ENCODE data around the gene TLK2.

The TLK2 gene

DNA sequence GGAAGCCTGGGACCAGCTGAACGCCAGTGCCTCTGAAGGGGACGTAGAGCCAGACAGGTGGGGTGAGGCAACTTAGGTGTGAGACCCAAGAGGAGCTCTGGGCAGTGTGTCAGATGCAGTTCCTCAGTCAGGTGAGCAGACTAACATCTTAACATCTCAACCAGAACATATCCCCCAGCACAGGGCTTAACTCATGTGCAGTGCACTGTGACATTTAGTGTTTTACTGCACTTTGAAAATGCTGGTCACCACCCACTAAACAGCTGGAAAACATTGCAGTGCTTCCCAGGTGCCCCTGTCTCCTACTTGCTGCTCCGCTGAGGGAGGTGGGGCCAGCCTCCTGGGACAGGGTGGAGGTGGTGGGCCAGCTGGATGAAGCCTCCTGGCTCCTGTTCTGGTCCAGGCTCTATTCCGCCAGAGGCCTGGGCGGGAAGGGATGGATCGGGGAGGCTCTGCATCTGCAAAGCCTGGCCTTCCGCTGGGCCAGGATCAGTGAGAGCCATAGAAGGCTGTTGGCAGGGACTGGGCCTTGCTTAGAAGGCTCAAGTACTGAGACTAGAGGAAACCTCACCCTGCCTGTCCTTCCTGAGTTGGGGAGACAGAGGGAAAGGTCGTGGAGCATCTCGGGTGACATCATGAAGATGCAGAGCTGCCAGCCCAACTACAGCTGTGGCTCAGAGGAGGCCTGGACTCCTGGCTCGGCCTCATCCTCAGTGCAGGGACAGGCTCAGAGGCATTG is 141.0 kb downstream of the TLK2 start:
- peaks cover 6 to 37% (median 12%) of the 10 kb centered on the region in 3 donors for H3K36me3 ChIP-seq
- no peaks in the 10 kb centered on the region for H3K9me3 ChIP-seq
- DNase-seq: no peak
- no peaks in the 10 kb centered on the region for H3K27me3 ChIP-seq
- no peak overlapping the region for H3K4me3 ChIP-seq
- H3K4me1 ChIP-seq: no peaks in the 10 kb centered on the region
- intact Hi-C loops (cut with DNase I; ENCODE audit: low total_unique reads): no loop called here
- no peak overlapping the region for H3K27ac ChIP-seq
- TF ChIP-seq, protein P1, sequence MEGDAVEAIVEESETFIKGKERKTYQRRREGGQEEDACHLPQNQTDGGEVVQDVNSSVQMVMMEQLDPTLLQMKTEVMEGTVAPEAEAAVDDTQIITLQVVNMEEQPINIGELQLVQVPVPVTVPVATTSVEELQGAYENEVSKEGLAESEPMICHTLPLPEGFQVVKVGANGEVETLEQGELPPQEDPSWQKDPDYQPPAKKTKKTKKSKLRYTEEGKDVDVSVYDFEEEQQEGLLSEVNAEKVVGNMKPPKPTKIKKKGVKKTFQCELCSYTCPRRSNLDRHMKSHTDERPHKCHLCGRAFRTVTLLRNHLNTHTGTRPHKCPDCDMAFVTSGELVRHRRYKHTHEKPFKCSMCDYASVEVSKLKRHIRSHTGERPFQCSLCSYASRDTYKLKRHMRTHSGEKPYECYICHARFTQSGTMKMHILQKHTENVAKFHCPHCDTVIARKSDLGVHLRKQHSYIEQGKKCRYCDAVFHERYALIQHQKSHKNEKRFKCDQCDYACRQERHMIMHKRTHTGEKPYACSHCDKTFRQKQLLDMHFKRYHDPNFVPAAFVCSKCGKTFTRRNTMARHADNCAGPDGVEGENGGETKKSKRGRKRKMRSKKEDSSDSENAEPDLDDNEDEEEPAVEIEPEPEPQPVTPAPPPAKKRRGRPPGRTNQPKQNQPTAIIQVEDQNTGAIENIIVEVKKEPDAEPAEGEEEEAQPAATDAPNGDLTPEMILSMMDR (IDR thresholded peaks at IDR 0.05): no peak

DNA sequence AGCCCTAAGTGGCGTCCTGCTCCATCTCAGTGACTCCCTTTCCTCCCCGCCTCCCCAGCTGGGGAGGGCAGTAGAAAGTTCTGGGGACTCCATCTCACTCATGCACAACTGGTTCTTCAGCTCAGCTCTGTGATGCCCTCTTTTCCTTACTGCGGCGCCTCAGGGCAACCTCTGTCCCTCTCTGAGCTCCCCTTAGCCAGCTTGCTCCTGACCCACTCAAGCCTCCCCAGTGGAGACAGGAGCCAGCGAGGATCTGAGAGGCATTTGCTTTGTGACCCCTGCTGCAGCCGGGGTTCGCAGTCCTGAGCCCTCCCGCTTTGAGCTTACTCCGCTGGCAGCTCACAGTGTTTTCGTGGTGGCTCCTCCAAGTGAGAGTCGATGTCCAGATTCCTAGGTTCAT is 142.6 kb downstream of the TLK2 start:
- Histone ChIP-seq H3K36me3 (peaks cover 0 to 21% (median 0%) of the 10 kb centered on the region in 3 donors), H3K27ac (no peak overlapping the region), H3K27me3 (no peaks in the 10 kb centered on the region), H3K9me3 (no peaks in the 10 kb centered on the region), H3K4me3 (no peak overlapping the region), H3K4me1 (peaks cover 0 to 4% (median 0%) of the 10 kb centered on the region in 4 donors)
- no peak for DNase-seq
- TF ChIP-seq, protein P1 (IDR thresholded peaks at IDR 0.05): no peak
- intact Hi-C loops (cut with DNase I; ENCODE audit: low total_unique reads): no loop called here

DNA sequence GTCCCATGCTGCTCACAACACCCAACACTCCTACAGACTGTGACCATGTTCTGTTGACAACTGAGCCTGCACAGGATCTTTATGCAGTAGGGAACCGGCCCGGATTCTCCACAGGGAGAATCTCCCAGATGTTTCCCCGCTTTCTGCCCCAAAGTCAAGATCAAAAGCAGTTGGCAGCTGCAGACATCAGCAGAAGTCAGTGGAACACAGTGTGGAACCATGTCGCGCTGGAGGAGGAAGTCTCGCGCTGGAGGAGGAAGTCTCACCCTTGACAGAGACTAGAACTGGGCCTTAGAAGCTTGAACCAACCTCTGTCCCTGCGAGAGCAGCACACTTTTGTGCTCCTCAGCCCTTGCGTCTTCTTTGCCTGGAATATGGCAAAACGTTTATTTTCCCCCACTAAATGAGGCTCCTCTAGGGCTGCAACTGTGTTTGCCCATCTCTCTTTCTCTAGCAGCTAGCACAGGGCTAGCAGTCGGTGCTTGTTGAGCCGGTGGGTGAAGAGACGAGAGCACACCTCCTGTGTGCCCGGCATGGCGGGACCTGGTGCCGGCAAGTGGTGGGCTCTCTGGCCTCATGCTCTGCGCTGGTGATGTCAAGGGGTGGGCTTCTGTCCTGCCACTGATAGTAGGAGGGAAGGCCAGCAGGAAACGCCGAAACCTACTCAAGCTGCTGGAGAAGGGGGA is 146.7 kb downstream of the TLK2 start:
- Histone ChIP-seq H3K4me3 (no peak overlapping the region), H3K27ac (peak overlapping the region in 1 of 2 donors; percentile 83), H3K4me1 (peaks cover 0 to 33% (median 24%) of the 10 kb centered on the region in 4 donors), H3K27me3 (no peaks in the 10 kb centered on the region), H3K9me3 (no peaks in the 10 kb centered on the region), H3K36me3 (no peaks in the 10 kb centered on the region)
- TF ChIP-seq, protein P1 (IDR thresholded peaks at IDR 0.05): no peak
- intact Hi-C loops (cut with DNase I; ENCODE audit: low total_unique reads): no loop called here
- no peak for DNase-seq

DNA sequence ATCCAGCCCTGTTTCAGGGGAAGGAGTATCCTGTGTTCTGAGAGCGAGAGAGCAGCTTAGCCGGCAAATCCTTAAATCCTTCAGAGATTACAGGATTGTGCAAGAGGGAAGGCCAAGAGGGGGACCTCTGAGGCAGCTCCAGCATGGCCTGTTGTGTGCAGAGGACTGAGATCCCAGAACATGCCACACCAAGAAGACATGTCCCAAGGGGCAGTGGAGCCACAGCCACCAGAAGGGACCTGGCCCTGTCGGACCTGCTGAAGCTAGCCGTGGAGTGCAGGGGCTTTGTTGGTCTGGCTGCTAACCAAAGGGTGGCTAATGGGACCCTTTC is 147.2 kb downstream of the TLK2 start:
- H3K9me3 ChIP-seq: no peaks in the 10 kb centered on the region
- intact Hi-C loops (cut with DNase I; ENCODE audit: low total_unique reads): no loop called here
- H3K4me3 ChIP-seq: no peak overlapping the region
- H3K36me3 ChIP-seq: no peaks in the 10 kb centered on the region
- no peaks in the 10 kb centered on the region for H3K27me3 ChIP-seq
- peaks cover 0 to 39% (median 27%) of the 10 kb centered on the region in 4 donors for H3K4me1 ChIP-seq
- H3K27ac ChIP-seq: peak overlapping the region in 1 of 2 donors; percentile 83
- DNase-seq: no peak
- TF ChIP-seq, protein P1 (IDR thresholded peaks at IDR 0.05): no peak

DNA sequence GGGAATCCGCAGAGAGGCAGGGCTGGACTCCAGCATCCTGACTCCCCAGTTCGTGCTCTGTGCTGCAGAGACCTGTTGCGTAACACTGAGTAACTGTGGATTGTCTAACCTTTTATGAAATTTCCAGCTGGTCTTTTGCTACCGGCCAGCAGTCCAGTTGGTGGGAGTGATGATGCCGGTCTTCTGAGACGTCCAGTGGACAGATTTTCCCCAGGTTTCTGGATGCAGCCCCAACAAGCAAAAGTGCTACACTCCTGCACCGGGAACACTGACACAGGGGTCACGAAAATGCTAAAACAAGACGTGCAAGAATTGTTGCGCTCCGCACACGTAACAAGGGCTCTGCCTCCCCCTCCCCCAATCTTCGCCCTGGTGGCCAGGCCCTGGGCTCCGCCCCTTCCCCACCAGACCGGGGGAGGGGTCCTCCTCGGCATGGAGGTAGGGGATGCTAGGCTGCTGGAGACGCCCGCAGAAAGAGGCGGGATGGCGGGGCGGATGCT is 148.1 kb downstream of the TLK2 start:
- H3K27ac ChIP-seq: peak overlapping the region; percentile 83 to 91
- no peaks in the 10 kb centered on the region for H3K9me3 ChIP-seq
- H3K4me3 ChIP-seq: peak overlapping the region; percentile 67 to 87
- TF ChIP-seq, protein P1 (IDR thresholded peaks at IDR 0.05): no peak
- DNase-seq: peak; percentile 70 to 85
- intact Hi-C loops (cut with DNase I; ENCODE audit: low total_unique reads): no loop called here
- peaks cover 0 to 41% (median 29%) of the 10 kb centered on the region in 4 donors for H3K4me1 ChIP-seq
- no peaks in the 10 kb centered on the region for H3K36me3 ChIP-seq
- no peaks in the 10 kb centered on the region for H3K27me3 ChIP-seq
